Esophagus squamous epithelium (tissue), 4 donors: ENCODE data around the gene POMC.

Source experiments
- CTCF ChIP-seq, 6 experiments: fragments of 450-650 bp in 4 of 6; fragments of 200-600 bp in 2 of 6; sonication (generic) in 2 of 6; IDR thresholded peaks; one replicate each; pipeline ENCODE4 v1.5.1; 2016 to 2019; ENCODE audit warnings: antibody characterized with exemption in 6 of 6, mild to moderate bottlenecking in 4 of 6, moderate library complexity in 4 of 6
- POLR2A ChIP-seq, 4 donors: fragments of 450-650 bp; IDR thresholded peaks; one replicate each; pipeline ENCODE4 v1.6.1; 2017; ENCODE audit warnings: antibody characterized with exemption in 4 of 4, mild to moderate bottlenecking in 4 of 4, moderate library complexity in 3 of 4

GRCh38 chr2:25160376-25160775 is 8.0 kb downstream of the POMC start:
- TF ChIP-seq CTCF (IDR thresholded peaks at IDR 0.05) (no peak), POLR2A (IDR thresholded peaks at IDR 0.05) (no peak)
